Osteoblast (primary cell): Measurements from ENCODE around the gene MAGEF1. TPM values are rescaled to one million over a fixed set of nuclear protein-coding genes. Genes with fewer than 3 reads are reported as not detected.

ENCODE experiments used
- DNase-seq: peaks from one replicate; pipeline ENCODE4 v3.0.0; 2011; ENCODE audit warnings: low spot score, mixed read lengths; ENCODE audit not compliant: insufficient read length; ENCODE audit errors: missing footprints
- H2AFZ ChIP-seq: 2 replicates; pipeline ENCODE4 v1.6.0; 2011; ENCODE audit warnings: mild to moderate bottlenecking, low read length
- H3K27ac ChIP-seq: 2 replicates; pipeline ENCODE4 v1.5.1; 2011; ENCODE audit warnings: mild to moderate bottlenecking, low read depth, low read length, moderate library complexity
- H3K27me3 ChIP-seq: 2 replicates; pipeline ENCODE4 v1.6.0; 2012; ENCODE audit warnings: mild to moderate bottlenecking, control low read depth, inconsistent platforms, low read length, moderate library complexity; ENCODE audit not compliant: insufficient read depth
- H3K36me3 ChIP-seq: 2 replicates; pipeline ENCODE4 v1.5.1; 2011; ENCODE audit warnings: mild to moderate bottlenecking, low read length, control low read depth, moderate library complexity; ENCODE audit not compliant: insufficient read depth
- H3K4me1 ChIP-seq: 2 replicates; pipeline ENCODE4 v1.5.1; 2011; ENCODE audit warnings: mild to moderate bottlenecking, low read length, control low read depth, moderate library complexity; ENCODE audit not compliant: insufficient read depth
- H3K4me2 ChIP-seq: 2 replicates; pipeline ENCODE4 v1.6.0; 2011; ENCODE audit warnings: mild to moderate bottlenecking, low read length; ENCODE audit not compliant: insufficient read depth
- H3K4me3 ChIP-seq: fragments of 200-600 bp; sonication (generic); 3 replicates; pipeline ENCODE4 v1.5.1; 2012; ENCODE audit warnings: mild to moderate bottlenecking, low read length, inconsistent platforms; ENCODE audit not compliant: insufficient read depth
- H3K79me2 ChIP-seq: 2 replicates; pipeline ENCODE4 v1.6.0; 2012; ENCODE audit warnings: mild to moderate bottlenecking, low read length, control low read depth, inconsistent platforms; ENCODE audit not compliant: insufficient read depth
- H3K9me3 ChIP-seq: 2 replicates; pipeline ENCODE4 v1.5.1; 2011; ENCODE audit warnings: low read depth, low read length, control low read depth
- H4K20me1 ChIP-seq: 2 replicates; pipeline ENCODE4 v1.6.0; 2012; ENCODE audit warnings: mild to moderate bottlenecking, low read length, control low read depth; ENCODE audit not compliant: insufficient read depth
- CTCF ChIP-seq: IDR thresholded peaks from 2 replicates; pipeline ENCODE4 v1.5.1; 2011; ENCODE audit warnings: mild to moderate bottlenecking, low read depth, low read length, moderate library complexity; ENCODE audit errors: extremely low read depth
- total RNA-seq: library from RNA; depleted of rRNA; stranded (reverse); fragments of >200 nt; gene quantifications from 2 replicates; pipeline ENCODE4 v1.2.3, GENCODE V29; 2012

The MAGEF1 gene
- total RNA-seq, 1 donor, result 18.8 TPM

- H4K20me1 ChIP-seq, result no peaks in the 10 kb centered on the region
- H3K27me3 ChIP-seq, result no peaks in the 10 kb centered on the region
- no peaks in the 10 kb centered on the region for H3K36me3 ChIP-seq
- TF ChIP-seq CTCF, result no peak
- H3K4me1 ChIP-seq, result peaks cover 33% of the 10 kb centered on the region
- H2AFZ ChIP-seq, result peak overlapping the region; percentile 25
- H3K4me2 ChIP-seq, result no peak overlapping the region
- DNase-seq, result no peak
- no peaks in the 10 kb centered on the region for H3K9me3 ChIP-seq
- no peaks in the 10 kb centered on the region for H3K79me2 ChIP-seq
- no peak overlapping the region for H3K4me3 ChIP-seq
- H3K27ac ChIP-seq, result no peak overlapping the region
Measured at GRCh38 chr3:184759666-184760200, 47.9 kb upstream of the MAGEF1 start.

GRCh38 chr3:184758056-184758455 lies 46.2 kb upstream of the MAGEF1 start:
- peaks cover 33% of the 10 kb centered on the region for H3K4me1 ChIP-seq
- no peak overlapping the region for H3K4me3 ChIP-seq
- H3K36me3 ChIP-seq, result no peaks in the 10 kb centered on the region
- H2AFZ ChIP-seq, result no peak overlapping the region
- DNase-seq, result peak; percentile 18
- H4K20me1 ChIP-seq, result no peaks in the 10 kb centered on the region
- no peaks in the 10 kb centered on the region for H3K27me3 ChIP-seq
- no peaks in the 10 kb centered on the region for H3K9me3 ChIP-seq
- no peaks in the 10 kb centered on the region for H3K79me2 ChIP-seq
- H3K27ac ChIP-seq, result no peak overlapping the region
- TF ChIP-seq CTCF, result no peak
- no peak overlapping the region for H3K4me2 ChIP-seq

- no peaks in the 10 kb centered on the region for H3K27me3 ChIP-seq
- peak; percentile 98 for DNase-seq
- no peaks in the 10 kb centered on the region for H4K20me1 ChIP-seq
- H3K4me3 ChIP-seq, result peak overlapping the region; percentile 53
- no peaks in the 10 kb centered on the region for H3K36me3 ChIP-seq
- H3K27ac ChIP-seq, result peak overlapping the region; percentile 74
- TF ChIP-seq CTCF, result no peak
- peak overlapping the region; percentile 65 for H3K4me2 ChIP-seq
- peaks cover 33% of the 10 kb centered on the region for H3K4me1 ChIP-seq
- peak overlapping the region; percentile 89 for H2AFZ ChIP-seq
- H3K79me2 ChIP-seq, result no peaks in the 10 kb centered on the region
- H3K9me3 ChIP-seq, result no peaks in the 10 kb centered on the region
Measured at GRCh38 chr3:184757022-184757651, 45.3 kb upstream of the MAGEF1 start.

DNA sequence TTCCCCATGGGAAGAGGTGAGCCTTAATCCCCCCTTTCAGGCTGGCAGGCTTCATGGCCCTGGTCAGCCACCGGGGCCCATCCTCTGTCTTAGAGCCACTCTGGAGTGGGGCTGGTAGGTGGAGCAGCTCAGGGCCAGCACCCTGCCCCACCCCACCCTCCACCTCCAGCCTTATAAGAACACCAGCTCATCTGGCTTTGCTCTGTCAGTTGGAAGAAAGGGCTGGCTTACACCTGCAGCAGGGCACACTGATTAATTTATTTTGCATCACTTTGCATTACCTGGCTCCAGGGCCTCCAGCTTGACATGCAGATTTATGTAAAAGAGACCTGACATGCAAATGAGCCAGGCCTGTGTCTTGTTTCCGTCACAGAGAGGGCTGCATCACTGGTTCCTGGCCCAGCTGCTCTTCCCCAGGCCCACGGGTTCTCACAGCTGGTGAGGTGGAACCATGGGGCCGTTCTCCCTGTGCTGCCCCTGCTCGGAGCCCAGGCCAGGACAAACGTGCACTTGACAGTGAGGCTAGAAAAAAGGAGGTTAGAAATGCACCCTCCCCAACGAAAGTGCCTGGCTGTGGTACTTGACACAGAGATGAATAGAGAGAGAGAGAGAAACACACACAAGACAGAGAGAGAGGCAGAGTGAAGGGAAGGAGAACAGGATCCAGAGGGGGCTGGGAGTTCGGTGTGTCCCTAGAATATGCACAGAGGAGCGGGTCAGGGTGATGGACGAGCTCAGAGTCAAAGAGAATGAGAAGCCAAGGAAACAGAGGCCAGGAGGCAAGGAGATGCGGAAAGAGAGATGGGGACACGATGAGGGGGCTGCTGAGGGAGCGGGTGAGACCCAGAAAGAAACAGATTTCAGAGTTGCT lies 44.5 kb upstream of the MAGEF1 start:
- peak; percentile 27 for DNase-seq
- Histone ChIP-seq H3K27ac (peak overlapping the region; percentile 74), H2AFZ (peak overlapping the region; percentile 89), H3K4me2 (peak overlapping the region; percentile 65), H4K20me1 (no peaks in the 10 kb centered on the region), H3K9me3 (no peaks in the 10 kb centered on the region), H3K4me3 (peak overlapping the region; percentile 41), H3K79me2 (no peaks in the 10 kb centered on the region), H3K27me3 (no peaks in the 10 kb centered on the region), H3K36me3 (no peaks in the 10 kb centered on the region), H3K4me1 (peaks cover 29% of the 10 kb centered on the region)
- TF ChIP-seq CTCF, result no peak
